ENCODE data around the gene KCNH2. TPM values are rescaled to one million over a fixed set of nuclear protein-coding genes. Genes with fewer than 3 reads are reported as not detected.

Gene KCNH2
- total RNA-seq, 4 donors from 2014 or later: 0.33 to 0.93 (median 0.63) TPM

GRCh38 chr7:150947241-150947745 lies 30.8 kb downstream of the KCNH2 start:
- Histone ChIP-seq H3K27me3 (peaks cover 10% of the 10 kb centered on the region), H3K36me3 (no peaks in the 10 kb centered on the region), H3K27ac (no peak overlapping the region), H3K4me1 (no peaks in the 10 kb centered on the region), H3K9me3 (no peaks in the 10 kb centered on the region), H3K4me3 (replicated peaks in 1 of 3) (no peak overlapping the region)
- TF ChIP-seq, protein P1, sequence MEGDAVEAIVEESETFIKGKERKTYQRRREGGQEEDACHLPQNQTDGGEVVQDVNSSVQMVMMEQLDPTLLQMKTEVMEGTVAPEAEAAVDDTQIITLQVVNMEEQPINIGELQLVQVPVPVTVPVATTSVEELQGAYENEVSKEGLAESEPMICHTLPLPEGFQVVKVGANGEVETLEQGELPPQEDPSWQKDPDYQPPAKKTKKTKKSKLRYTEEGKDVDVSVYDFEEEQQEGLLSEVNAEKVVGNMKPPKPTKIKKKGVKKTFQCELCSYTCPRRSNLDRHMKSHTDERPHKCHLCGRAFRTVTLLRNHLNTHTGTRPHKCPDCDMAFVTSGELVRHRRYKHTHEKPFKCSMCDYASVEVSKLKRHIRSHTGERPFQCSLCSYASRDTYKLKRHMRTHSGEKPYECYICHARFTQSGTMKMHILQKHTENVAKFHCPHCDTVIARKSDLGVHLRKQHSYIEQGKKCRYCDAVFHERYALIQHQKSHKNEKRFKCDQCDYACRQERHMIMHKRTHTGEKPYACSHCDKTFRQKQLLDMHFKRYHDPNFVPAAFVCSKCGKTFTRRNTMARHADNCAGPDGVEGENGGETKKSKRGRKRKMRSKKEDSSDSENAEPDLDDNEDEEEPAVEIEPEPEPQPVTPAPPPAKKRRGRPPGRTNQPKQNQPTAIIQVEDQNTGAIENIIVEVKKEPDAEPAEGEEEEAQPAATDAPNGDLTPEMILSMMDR (IDR thresholded peaks at IDR 0.05): no peak
- no peak for TF ChIP-seq POLR2A (IDR thresholded peaks at IDR 0.05)
- DNase-seq: no peak
- 7 to 23% methylated on average over 3 to 5 of the region's 31 CpGs for WGBS, 2 donors
- intact Hi-C loops (cut with DNase I): no loop called here

DNA sequence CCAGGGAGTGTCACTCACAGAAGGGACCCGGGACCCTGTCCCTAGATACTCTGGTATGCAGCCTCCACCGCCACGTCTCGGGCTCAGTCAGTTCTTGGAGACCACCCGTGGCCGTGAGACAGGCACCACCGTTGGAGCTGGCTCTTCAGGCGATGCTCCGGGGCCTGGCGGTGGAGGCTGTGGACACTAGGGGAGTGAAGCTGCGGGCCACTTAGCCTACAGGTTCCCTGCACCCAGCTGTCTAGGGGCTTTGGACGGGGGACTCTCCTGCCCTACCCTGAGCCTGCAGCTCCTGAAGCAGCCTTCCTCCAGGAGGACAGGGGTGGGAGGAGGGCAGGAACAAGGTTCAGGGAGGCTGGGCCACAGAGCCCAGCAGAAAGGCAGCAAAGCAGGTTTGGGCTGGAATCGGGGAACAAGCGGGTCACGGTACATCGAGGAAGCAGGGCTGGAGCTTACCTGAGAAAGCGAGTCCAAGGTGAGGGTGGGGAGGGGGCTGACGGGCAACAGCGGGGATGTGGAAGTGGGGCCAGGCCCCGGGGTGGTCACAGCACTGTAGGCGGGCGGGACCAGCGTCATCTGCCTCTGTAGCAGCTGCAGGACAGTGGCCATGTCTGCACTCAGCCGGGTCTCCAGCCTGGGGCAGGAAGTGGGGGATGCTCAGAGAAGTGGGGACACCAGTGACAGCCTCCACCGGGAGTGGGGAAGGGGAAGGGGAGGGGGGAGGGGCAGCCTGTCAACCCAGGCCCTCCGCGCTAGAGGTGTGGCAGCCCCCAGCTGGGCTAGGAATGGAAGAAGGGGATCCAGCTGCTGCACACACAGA lies 31.5 kb downstream of the KCNH2 start:
- intact Hi-C loops (cut with DNase I): no loop called here
- Histone ChIP-seq H3K4me1 (no peaks in the 10 kb centered on the region), H3K27me3 (peaks cover 10% of the 10 kb centered on the region), H3K27ac (no peak overlapping the region), H3K36me3 (no peaks in the 10 kb centered on the region), H3K9me3 (no peaks in the 10 kb centered on the region), H3K4me3 (replicated peaks in 1 of 3) (no peak overlapping the region)
- TF ChIP-seq, protein P1 (IDR thresholded peaks at IDR 0.05): no peak
- no peak for TF ChIP-seq POLR2A (IDR thresholded peaks at IDR 0.05)
- WGBS, 2 donors: 63 to 65% methylated on average over 16 to 20 of the region's 27 CpGs
- DNase-seq: no peak

- H3K36me3 ChIP-seq: no peaks in the 10 kb centered on the region
- peaks cover 0 to under 1% of the 10 kb centered on the region in 2 donors for H3K4me1 ChIP-seq
- no peak for TF ChIP-seq POLR2A (IDR thresholded peaks at IDR 0.05)
- TF ChIP-seq, protein P1 (IDR thresholded peaks at IDR 0.05): no peak
- H3K27ac ChIP-seq: no peak overlapping the region
- H3K27me3 ChIP-seq: peaks cover 10% of the 10 kb centered on the region
- 71 to 85% methylated on average over 14 to 16 of the region's 17 CpGs for WGBS, 2 donors
- intact Hi-C loops (cut with DNase I): no loop called here
- no peaks in the 10 kb centered on the region for H3K9me3 ChIP-seq
- H3K4me3 ChIP-seq (replicated peaks in 1 of 3): no peak overlapping the region
- no peak for DNase-seq
Measured at GRCh38 chr7:150945853-150946420, 32.2 kb downstream of the KCNH2 start.

GRCh38 chr7:150945171-150945852 lies 32.8 kb downstream of the KCNH2 start:
- no peak for DNase-seq
- intact Hi-C loops (cut with DNase I): no loop called here

More at GRCh38 chr7:150945171-150945852, 32.8 kb downstream of the KCNH2 start:
- Histone ChIP-seq H3K4me3 (replicated peaks in 1 of 3) (no peak overlapping the region), H3K27me3 (peaks cover 10% of the 10 kb centered on the region), H3K9me3 (no peaks in the 10 kb centered on the region), H3K36me3 (no peaks in the 10 kb centered on the region), H3K4me1 (peaks cover 0 to 4% of the 10 kb centered on the region in 2 donors), H3K27ac (no peak overlapping the region)
- 58 to 59% methylated on average over 15 to 19 of the region's 19 CpGs for WGBS, 2 donors
- TF ChIP-seq, protein P1 (IDR thresholded peaks at IDR 0.05): no peak
- no peak for TF ChIP-seq POLR2A (IDR thresholded peaks at IDR 0.05)

Data from thyroid gland (tissue), 4 donors.